HG02588 (cell line): ENCODE measurements around the gene RER1.

ENCODE experiments used
- ATAC-seq: cut with Tn5 transposase; IDR thresholded peaks from one replicate; pipeline ENCODE4 v1.9.1; 2021; ENCODE audit warnings: mild to moderate bottlenecking, moderate library complexity; ENCODE audit not compliant: unreplicated experiment

RER1 gene

GRCh38 chr1:2375923-2376260, 15.7 kb upstream of the RER1 start:
- ATAC-seq = no peak

- ATAC-seq = no peak
These were observed 15.3 kb upstream of the RER1 start for GRCh38 chr1:2376261-2376741.

GRCh38 chr1:2376931-2377672, 14.5 kb upstream of the RER1 start:
- ATAC-seq = no peak

- no peak for ATAC-seq
These were observed 13.7 kb upstream of the RER1 start for GRCh38 chr1:2377751-2378440.

GRCh38 chr1:2378441-2378851, 13.2 kb upstream of the RER1 start:
- no peak for ATAC-seq

- no peak for ATAC-seq
These were observed 12.5 kb upstream of the RER1 start for GRCh38 chr1:2378956-2379732.

GRCh38 chr1:2379733-2380404, 11.8 kb upstream of the RER1 start:
- ATAC-seq = no peak

- no peak for ATAC-seq
These were observed 10.6 kb upstream of the RER1 start for GRCh38 chr1:2380816-2381591.

GRCh38 chr1:2381741-2382620, 9.7 kb upstream of the RER1 start:
- no peak for ATAC-seq

GRCh38 chr1:2382621-2383361, 8.8 kb upstream of the RER1 start:
- ATAC-seq = no peak

- no peak for ATAC-seq
These were observed 8.1 kb upstream of the RER1 start for GRCh38 chr1:2383576-2383975.

- no peak for ATAC-seq
These were observed 7.3 kb upstream of the RER1 start for GRCh38 chr1:2384130-2384860.

- no peak for ATAC-seq
These were observed 6.6 kb upstream of the RER1 start for GRCh38 chr1:2384941-2385481.

GRCh38 chr1:2385606-2386280, 5.9 kb upstream of the RER1 start:
- ATAC-seq = no peak

GRCh38 chr1:2386636-2387611, 4.7 kb upstream of the RER1 start:
- ATAC-seq = no peak
